Liver (tissue), 2 donors: ENCODE results near the gene PGAP1.

Experiments
- EGR1 ChIP-seq, 2 donors: IDR thresholded peaks; 2 replicates each; pipeline ENCODE4 v1.6.1; 2016 to 2018; ENCODE audit warnings: antibody characterized with exemption in 2 of 2, low read depth in 2 of 2
- TAF1 ChIP-seq: conservative IDR thresholded peaks from 2 replicates; pipeline ENCODE4 v1.6.1; 2016; ENCODE audit warnings: antibody characterized with exemption, mild to moderate bottlenecking
- YY1 ChIP-seq: IDR thresholded peaks from 2 replicates; pipeline ENCODE4 v1.6.1; 2016; ENCODE audit warnings: antibody characterized with exemption, mild to moderate bottlenecking
- TF ChIP-seq, protein P1 (sequence below): IDR thresholded peaks from 2 replicates; pipeline ENCODE4 v1.6.1; 2016; ENCODE audit warnings: antibody characterized with exemption
- TF ChIP-seq, protein P2 (sequence below): IDR thresholded peaks from 2 replicates; pipeline ENCODE4 v1.6.1; 2016; ENCODE audit warnings: antibody characterized with exemption
- TF ChIP-seq, protein P3 (sequence below): IDR thresholded peaks from 2 replicates; pipeline ENCODE4 v1.6.1; 2016; ENCODE audit warnings: antibody characterized with exemption
- donor health status: healthy.

DNA sequence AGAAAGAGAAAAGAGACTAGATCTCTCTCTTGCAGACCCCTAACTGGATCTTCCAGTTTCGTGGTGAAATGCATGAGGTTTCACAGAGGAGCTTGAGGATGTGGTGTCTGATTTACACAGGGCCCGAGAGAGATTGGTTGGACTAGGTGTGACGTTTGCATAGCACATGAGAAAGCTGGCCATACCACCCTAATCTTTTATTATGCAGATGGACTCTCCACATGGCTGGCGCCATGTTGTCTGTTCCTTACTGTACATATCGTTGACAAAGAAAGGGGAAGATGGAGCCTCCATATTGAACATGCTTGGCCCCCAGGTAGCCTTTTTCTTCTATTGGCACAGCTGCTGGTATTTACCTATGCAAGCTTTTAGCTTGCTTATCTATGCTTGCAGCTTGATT, 27.5 kb upstream of the PGAP1 start:
- TF ChIP-seq, protein P1, sequence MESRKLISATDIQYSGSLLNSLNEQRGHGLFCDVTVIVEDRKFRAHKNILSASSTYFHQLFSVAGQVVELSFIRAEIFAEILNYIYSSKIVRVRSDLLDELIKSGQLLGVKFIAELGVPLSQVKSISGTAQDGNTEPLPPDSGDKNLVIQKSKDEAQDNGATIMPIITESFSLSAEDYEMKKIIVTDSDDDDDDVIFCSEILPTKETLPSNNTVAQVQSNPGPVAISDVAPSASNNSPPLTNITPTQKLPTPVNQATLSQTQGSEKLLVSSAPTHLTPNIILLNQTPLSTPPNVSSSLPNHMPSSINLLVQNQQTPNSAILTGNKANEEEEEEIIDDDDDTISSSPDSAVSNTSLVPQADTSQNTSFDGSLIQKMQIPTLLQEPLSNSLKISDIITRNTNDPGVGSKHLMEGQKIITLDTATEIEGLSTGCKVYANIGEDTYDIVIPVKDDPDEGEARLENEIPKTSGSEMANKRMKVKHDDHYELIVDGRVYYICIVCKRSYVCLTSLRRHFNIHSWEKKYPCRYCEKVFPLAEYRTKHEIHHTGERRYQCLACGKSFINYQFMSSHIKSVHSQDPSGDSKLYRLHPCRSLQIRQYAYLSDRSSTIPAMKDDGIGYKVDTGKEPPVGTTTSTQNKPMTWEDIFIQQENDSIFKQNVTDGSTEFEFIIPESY = no peak
- TF ChIP-seq EGR1 (IDR thresholded peaks at IDR 0.05; ENCODE audit: low read depth in 2 of 2) = no peak
- no peak for TF ChIP-seq YY1
- TF ChIP-seq TAF1 = no peak
- TF ChIP-seq, protein P2, sequence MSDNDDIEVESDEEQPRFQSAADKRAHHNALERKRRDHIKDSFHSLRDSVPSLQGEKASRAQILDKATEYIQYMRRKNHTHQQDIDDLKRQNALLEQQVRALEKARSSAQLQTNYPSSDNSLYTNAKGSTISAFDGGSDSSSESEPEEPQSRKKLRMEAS = no peak
- TF ChIP-seq, protein P3, sequence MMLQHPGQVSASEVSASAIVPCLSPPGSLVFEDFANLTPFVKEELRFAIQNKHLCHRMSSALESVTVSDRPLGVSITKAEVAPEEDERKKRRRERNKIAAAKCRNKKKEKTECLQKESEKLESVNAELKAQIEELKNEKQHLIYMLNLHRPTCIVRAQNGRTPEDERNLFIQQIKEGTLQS = no peak
